Measurements from ENCODE around the gene CCDC88A. TPM values are rescaled to one million over a fixed set of nuclear protein-coding genes. Genes with fewer than 3 reads are reported as not detected.

CCDC88A gene
- total and polyA plus RNA-seq, 9 donors, result 48.7 to 76.6 (median 62.4) TPM

DNA sequence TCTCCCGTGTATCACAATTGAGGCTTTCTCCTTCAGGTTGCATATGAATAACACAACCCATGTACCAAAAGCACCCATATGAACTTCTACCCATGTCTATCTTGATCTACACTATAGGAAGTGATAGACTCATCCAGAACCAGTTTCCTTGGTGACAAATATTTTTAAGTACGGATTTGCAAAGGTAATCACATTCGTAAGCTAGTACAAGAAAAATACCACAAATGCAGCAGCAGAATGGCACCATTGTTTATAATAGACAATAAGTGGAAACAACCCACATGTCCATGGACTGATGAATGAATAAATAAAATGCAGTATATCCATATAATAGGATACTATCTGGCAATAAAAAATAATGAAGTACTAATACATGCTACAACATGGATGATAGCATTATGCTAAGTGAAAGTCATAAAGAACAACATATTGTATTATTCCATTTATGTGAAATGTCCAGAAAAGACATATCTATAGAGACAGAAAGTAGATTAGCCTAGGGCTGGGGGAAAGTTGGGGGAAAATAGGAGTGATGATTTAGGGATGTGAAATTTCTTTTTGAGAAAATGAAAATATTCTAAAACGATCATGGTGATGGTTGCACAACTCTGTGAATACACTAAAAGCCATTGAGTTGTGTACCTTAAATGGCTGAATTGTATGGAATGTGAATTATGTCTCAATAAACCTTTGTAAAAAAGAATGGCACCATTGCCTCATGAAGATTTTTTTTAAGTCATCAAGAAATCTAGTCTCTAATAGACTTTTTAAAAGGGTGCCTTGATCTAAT, 3.4 kb upstream of the CCDC88A start:
- no peak for DNase-seq
- no peaks in the 10 kb centered on the region for H3K36me3 ChIP-seq (ENCODE audit: control insufficient read depth, insufficient read depth, low read length)
- H3K27ac ChIP-seq (ENCODE audit: low read length), result no peak overlapping the region
- no peak overlapping the region for H3K4me3 ChIP-seq (ENCODE audit: low read length)
- no peaks in the 10 kb centered on the region for H3K27me3 ChIP-seq (ENCODE audit: control insufficient read depth, insufficient read depth, low read length)
- WGBS (ENCODE audit: insufficient coverage), result 100% methylated on average over 1 of the region's 4 CpGs
- no peaks in the 10 kb centered on the region for H3K9me3 ChIP-seq (replicated peaks; ENCODE audit: control insufficient read depth, low read depth, low read length)
- H3K4me1 ChIP-seq (ENCODE audit: control insufficient read depth, insufficient read depth, low read length), result peaks cover 8% of the 10 kb centered on the region

DNA sequence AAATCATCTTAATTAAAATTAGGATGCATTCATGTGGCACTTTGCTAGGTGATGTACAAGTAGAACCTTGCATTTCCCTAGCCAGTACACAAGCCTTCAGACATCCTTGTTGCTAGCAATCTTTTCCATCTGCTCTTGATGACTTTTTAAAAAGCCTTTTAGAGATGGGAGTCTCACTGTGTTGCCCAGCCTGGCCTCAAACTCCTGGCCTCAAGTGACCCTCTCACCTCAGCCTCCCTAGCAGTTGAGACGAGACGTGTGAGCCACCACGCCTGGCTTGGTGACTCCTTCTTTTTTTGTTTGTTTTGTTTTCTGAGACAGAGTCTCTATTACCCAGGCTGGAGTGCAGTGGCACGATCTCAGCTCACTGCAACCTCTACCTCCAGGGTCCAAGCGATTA, 1.7 kb upstream of the CCDC88A start:
- H3K9me3 ChIP-seq (replicated peaks; ENCODE audit: control insufficient read depth, low read depth, low read length), result no peaks in the 10 kb centered on the region
- DNase-seq, result no peak
- no peak overlapping the region for H3K27ac ChIP-seq (ENCODE audit: low read length)
- H3K36me3 ChIP-seq (ENCODE audit: control insufficient read depth, insufficient read depth, low read length), result no peaks in the 10 kb centered on the region
- peaks cover 8% of the 10 kb centered on the region for H3K4me1 ChIP-seq (ENCODE audit: control insufficient read depth, insufficient read depth, low read length)
- 80% methylated on average over 2 of the region's 5 CpGs for WGBS (ENCODE audit: insufficient coverage)
- no peaks in the 10 kb centered on the region for H3K27me3 ChIP-seq (ENCODE audit: control insufficient read depth, insufficient read depth, low read length)
- H3K4me3 ChIP-seq (ENCODE audit: low read length), result no peak overlapping the region

DNA sequence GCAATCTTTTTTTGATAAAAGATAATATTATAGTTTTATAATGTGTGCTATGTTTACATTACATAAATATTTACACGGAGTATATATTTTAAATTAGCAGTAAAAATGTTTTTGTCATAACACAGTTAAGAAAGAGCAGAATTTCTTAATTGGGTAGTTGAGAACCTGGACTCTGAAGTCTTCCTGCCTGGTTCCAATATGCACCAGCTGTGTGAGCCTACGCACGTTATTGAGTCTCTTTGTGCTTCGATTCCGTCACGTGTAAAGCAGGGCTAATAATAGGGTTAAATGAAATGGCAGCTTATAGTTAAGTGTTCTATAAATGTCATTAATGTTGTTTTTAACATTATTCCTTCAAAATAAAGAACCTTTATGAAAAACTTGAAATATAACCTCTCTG, 1.2 kb upstream of the CCDC88A start:
- Histone ChIP-seq H3K9me3 (replicated peaks; ENCODE audit: control insufficient read depth, low read depth, low read length) (no peaks in the 10 kb centered on the region), H3K4me3 (ENCODE audit: low read length) (no peak overlapping the region), H3K27me3 (ENCODE audit: control insufficient read depth, insufficient read depth, low read length) (no peaks in the 10 kb centered on the region), H3K36me3 (ENCODE audit: control insufficient read depth, insufficient read depth, low read length) (no peaks in the 10 kb centered on the region), H3K27ac (ENCODE audit: low read length) (no peak overlapping the region), H3K4me1 (ENCODE audit: control insufficient read depth, insufficient read depth, low read length) (peaks cover 8% of the 10 kb centered on the region)
- WGBS (ENCODE audit: insufficient coverage), result no CpG with 5 or more reads among the region's 6 CpGs
- no peak for DNase-seq

DNA sequence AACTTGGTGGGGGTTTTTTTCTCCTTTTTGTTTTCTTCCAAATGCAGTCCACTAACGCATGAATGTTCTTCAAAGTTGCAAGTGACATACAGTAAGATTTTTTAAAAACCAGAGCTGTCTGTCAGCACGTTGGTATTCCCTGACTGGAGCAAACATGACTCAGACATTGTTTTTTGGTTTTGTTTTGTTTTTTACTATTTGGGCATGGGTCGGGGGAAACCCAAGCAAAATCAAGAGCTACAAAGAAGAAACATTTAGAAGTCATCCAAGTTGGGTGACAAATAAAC, 726 bp upstream of the CCDC88A start:
- peaks cover 9% of the 10 kb centered on the region for H3K4me1 ChIP-seq (ENCODE audit: control insufficient read depth, insufficient read depth, low read length)
- H3K27me3 ChIP-seq (ENCODE audit: control insufficient read depth, insufficient read depth, low read length), result no peaks in the 10 kb centered on the region
- peak overlapping the region; percentile 96 for H3K27ac ChIP-seq (ENCODE audit: low read length)
- H3K9me3 ChIP-seq (replicated peaks; ENCODE audit: control insufficient read depth, low read depth, low read length), result no peaks in the 10 kb centered on the region
- 0% methylated on average over 1 of the region's 3 CpGs for WGBS (ENCODE audit: insufficient coverage)
- peaks cover under 1% of the 10 kb centered on the region for H3K36me3 ChIP-seq (ENCODE audit: control insufficient read depth, insufficient read depth, low read length)
- no peak for DNase-seq
- peak overlapping the region; percentile 99 for H3K4me3 ChIP-seq (ENCODE audit: low read length)

DNA sequence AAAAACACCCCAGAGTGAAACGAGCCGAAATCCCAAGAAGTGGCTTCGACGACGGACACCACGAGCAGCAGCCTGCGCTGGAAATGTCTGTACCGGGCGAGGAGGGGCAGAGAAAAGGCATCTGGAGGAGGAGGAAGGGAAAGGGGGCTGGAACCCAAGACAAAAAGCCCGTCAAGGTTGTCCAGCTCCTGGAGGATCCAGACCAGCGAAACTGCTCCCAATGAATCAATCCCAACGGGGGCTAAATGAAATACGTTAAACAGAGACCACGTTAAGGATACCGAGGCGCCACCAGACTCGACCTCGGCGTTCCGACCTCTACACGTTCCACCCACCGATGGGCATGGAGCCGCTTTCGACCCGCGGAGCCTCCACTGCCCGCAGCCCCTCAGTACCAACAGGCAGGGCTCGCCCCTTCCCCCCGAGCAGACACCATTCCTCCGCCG, 400 bp downstream of the CCDC88A start:
- DNase-seq, result peak; percentile 69
- H3K4me3 ChIP-seq (ENCODE audit: low read length), result peak overlapping the region; percentile 99
- peaks cover 3% of the 10 kb centered on the region for H3K36me3 ChIP-seq (ENCODE audit: control insufficient read depth, insufficient read depth, low read length)
- H3K27me3 ChIP-seq (ENCODE audit: control insufficient read depth, insufficient read depth, low read length), result no peaks in the 10 kb centered on the region
- H3K9me3 ChIP-seq (replicated peaks; ENCODE audit: control insufficient read depth, low read depth, low read length), result no peaks in the 10 kb centered on the region
- 0% methylated on average over 23 of the region's 31 CpGs for WGBS (ENCODE audit: insufficient coverage)
- peak overlapping the region; percentile 99 for H3K27ac ChIP-seq (ENCODE audit: low read length)
- peaks cover 10% of the 10 kb centered on the region for H3K4me1 ChIP-seq (ENCODE audit: control insufficient read depth, insufficient read depth, low read length)

DNA sequence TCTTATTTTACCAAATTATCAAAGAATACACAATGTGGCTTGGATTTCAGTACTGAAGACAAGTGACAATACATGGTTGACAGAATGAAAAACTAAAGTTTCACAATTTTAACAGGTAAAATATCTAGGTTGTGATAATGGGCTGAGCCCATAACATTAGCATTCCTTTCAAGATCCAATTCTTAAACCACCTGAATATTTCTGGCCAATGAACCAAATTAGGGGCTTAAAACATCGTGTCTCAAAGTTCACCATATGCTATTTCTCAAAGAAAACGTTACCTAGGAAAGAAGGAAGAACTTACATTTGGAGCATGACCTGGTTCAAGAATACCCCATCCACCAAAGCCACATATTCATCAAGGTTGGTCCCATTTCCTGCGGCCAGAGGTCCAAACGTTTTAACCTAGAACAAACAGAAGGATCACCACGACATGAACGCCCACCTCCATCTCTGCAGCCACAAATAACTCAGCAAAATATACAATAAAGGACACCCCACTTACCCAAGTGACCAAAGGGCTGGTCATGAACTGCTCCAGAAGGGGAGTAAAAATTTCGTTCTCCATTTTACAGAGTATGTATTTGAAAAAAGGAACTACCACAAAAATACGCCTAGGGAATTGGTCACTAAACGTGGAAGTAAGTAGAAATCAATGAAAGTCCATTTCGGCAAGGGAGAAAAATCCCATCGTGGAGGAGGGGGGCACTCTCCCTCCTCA, 984 bp downstream of the CCDC88A start:
- Histone ChIP-seq H3K36me3 (ENCODE audit: control insufficient read depth, insufficient read depth, low read length) (peaks cover 3% of the 10 kb centered on the region), H3K27ac (ENCODE audit: low read length) (peak overlapping the region; percentile 99), H3K4me3 (ENCODE audit: low read length) (peak overlapping the region; percentile 99), H3K9me3 (replicated peaks; ENCODE audit: control insufficient read depth, low read depth, low read length) (no peaks in the 10 kb centered on the region), H3K27me3 (ENCODE audit: control insufficient read depth, insufficient read depth, low read length) (no peaks in the 10 kb centered on the region), H3K4me1 (ENCODE audit: control insufficient read depth, insufficient read depth, low read length) (peaks cover 10% of the 10 kb centered on the region)
- DNase-seq, result no peak
- no CpG with 5 or more reads among the region's 11 CpGs for WGBS (ENCODE audit: insufficient coverage)

DNA sequence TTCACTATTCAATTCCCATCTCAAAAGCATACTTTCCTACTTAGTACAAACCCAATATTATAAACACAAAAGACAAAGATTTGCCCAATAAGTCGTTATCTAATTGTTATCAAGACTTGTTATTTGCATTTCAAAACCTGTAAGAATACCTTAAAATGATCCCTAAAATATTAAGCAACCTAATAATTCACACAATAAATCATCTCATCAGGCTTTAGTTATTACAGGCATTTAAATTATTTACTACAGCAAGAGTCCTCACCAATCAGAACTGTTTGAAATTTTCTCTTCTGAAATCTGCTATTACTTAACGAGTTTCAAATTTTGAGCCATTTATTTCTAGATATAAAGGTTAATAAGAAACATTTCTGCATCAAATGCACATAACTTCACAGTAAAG, 1.6 kb downstream of the CCDC88A start:
- H3K4me1 ChIP-seq (ENCODE audit: control insufficient read depth, insufficient read depth, low read length), result peaks cover 10% of the 10 kb centered on the region
- H3K9me3 ChIP-seq (replicated peaks; ENCODE audit: control insufficient read depth, low read depth, low read length), result no peaks in the 10 kb centered on the region
- peak overlapping the region; percentile 99 for H3K27ac ChIP-seq (ENCODE audit: low read length)
- no peaks in the 10 kb centered on the region for H3K27me3 ChIP-seq (ENCODE audit: control insufficient read depth, insufficient read depth, low read length)
- peak overlapping the region; percentile 99 for H3K4me3 ChIP-seq (ENCODE audit: low read length)
- peak; percentile 29 for DNase-seq
- H3K36me3 ChIP-seq (ENCODE audit: control insufficient read depth, insufficient read depth, low read length), result peaks cover 3% of the 10 kb centered on the region
- no CpG with 5 or more reads among the region's 2 CpGs for WGBS (ENCODE audit: insufficient coverage)

DNA sequence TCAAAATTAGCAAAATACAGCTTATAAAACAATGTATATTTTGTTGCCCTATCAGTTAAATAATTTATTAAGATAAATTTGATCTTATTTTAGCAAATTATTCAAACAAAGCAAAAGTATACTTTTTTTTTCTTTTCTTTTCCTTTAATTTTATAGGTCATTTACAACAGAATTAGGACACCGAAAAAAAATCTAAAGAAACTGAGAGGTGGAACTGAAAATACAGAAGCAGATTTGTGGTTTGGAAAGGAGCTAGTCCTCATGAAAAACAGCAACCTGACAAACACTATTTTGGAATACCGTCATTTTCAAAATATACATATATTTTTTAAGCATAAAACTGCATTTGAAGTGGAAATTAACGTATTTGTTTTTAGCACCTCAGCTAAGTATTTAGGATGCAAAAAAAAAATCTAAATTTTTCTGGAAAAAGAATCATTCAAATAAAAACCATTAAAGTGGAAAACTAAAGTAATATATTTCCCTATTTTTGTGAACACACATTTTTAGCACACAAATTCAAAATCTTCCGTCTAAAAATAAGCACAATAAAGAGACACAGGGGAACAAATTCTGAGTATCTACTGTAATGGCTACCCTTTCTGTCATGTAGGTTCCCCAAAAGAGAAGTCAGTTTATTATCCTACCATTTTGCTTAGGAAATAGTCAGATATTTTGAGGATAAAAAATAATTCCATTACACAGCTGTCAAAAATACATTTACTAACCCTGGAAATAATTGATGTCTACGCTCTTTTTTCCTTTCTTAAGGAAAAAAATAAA, 2.7 kb downstream of the CCDC88A start:
- WGBS (ENCODE audit: insufficient coverage), result no CpG with 5 or more reads among the region's 5 CpGs
- Histone ChIP-seq H3K27me3 (ENCODE audit: control insufficient read depth, insufficient read depth, low read length) (no peaks in the 10 kb centered on the region), H3K4me3 (ENCODE audit: low read length) (peak overlapping the region; percentile 99), H3K36me3 (ENCODE audit: control insufficient read depth, insufficient read depth, low read length) (peaks cover 10% of the 10 kb centered on the region), H3K4me1 (ENCODE audit: control insufficient read depth, insufficient read depth, low read length) (peaks cover 10% of the 10 kb centered on the region), H3K9me3 (replicated peaks; ENCODE audit: control insufficient read depth, low read depth, low read length) (no peaks in the 10 kb centered on the region), H3K27ac (ENCODE audit: low read length) (no peak overlapping the region)
- DNase-seq, result peak; percentile 26

DNA sequence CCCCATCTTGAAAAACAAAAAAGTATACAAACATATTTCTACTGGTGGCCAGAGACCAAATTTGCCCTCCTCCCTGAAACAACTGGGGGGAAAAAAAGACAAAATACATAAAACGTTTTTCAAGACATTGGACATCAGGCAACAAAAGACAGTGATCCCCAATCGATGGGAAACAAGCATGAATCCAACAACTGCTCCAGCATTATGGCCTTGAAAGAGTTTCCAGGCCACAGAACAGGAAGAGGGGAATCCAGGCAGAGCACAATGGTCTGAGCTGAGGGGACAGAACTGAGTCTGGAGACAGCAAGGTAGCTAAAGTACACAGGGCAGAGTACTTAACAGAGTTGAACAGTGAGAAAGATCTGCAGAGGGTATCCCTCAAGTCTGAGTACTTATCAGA, 4.4 kb downstream of the CCDC88A start:
- Histone ChIP-seq H3K36me3 (ENCODE audit: control insufficient read depth, insufficient read depth, low read length) (peaks cover 10% of the 10 kb centered on the region), H3K27me3 (ENCODE audit: control insufficient read depth, insufficient read depth, low read length) (no peaks in the 10 kb centered on the region), H3K4me1 (ENCODE audit: control insufficient read depth, insufficient read depth, low read length) (peaks cover 3% of the 10 kb centered on the region), H3K9me3 (replicated peaks; ENCODE audit: control insufficient read depth, low read depth, low read length) (no peaks in the 10 kb centered on the region), H3K4me3 (ENCODE audit: low read length) (no peak overlapping the region), H3K27ac (ENCODE audit: low read length) (no peak overlapping the region)
- no peak for DNase-seq
- 100% methylated on average over 2 of the region's 2 CpGs for whole genome bisulfite sequencing (ENCODE audit: insufficient coverage)
